GM21825 (cell line): ENCODE data around the gene ESYT1.

ENCODE experiments used
- ATAC-seq: cut with Tn5 transposase; IDR thresholded peaks from one replicate; pipeline ENCODE4 v1.9.1; 2021; ENCODE audit warnings: mild to moderate bottlenecking, moderate library complexity; ENCODE audit not compliant: unreplicated experiment

ESYT1 gene

GRCh38 chr12:56127888-56128669 is at the start of gene ESYT1:
ESYT1 (plus strand) TSS chr12:56128267; CDS start chr12:56128320, 53 bp downstream.
- ATAC-seq: peak; percentile 88

GRCh38 chr12:56078427-56078826 is 49.6 kb upstream of the ESYT1 start:
- no peak for ATAC-seq

- peak; percentile 69 for ATAC-seq
These were observed 48.9 kb upstream of the ESYT1 start for GRCh38 chr12:56078931-56079722.

GRCh38 chr12:56079723-56080555 is 48.1 kb upstream of the ESYT1 start, which contains the start of gene ERBB3:
ERBB3 (plus strand) TSS chr12:56080165; CDS start chr12:56080301, 136 bp downstream.
- peak; percentile 26 for ATAC-seq

GRCh38 chr12:56080556-56081138 is 47.4 kb upstream of the ESYT1 start:
- ATAC-seq: no peak

GRCh38 chr12:56081393-56082347 is 46.4 kb upstream of the ESYT1 start:
- ATAC-seq: no peak

- ATAC-seq: no peak
These were observed 45.7 kb upstream of the ESYT1 start for GRCh38 chr12:56082382-56082781.

- ATAC-seq: no peak
These were observed 45.1 kb upstream of the ESYT1 start for GRCh38 chr12:56082967-56083366.

GRCh38 chr12:56084958-56085543 is 43.0 kb upstream of the ESYT1 start:
- ATAC-seq: no peak

GRCh38 chr12:56086096-56086495 is 42.0 kb upstream of the ESYT1 start:
- ATAC-seq: no peak

GRCh38 chr12:56086608-56087007 is 41.5 kb upstream of the ESYT1 start:
- no peak for ATAC-seq

GRCh38 chr12:56087220-56087619 is 40.8 kb upstream of the ESYT1 start:
- ATAC-seq: no peak

- ATAC-seq: no peak
These were observed 30.3 kb upstream of the ESYT1 start for GRCh38 chr12:56097738-56098137.

- no peak for ATAC-seq
These were observed 29.5 kb upstream of the ESYT1 start for GRCh38 chr12:56098592-56098991.

- no peak for ATAC-seq
These were observed 28.3 kb upstream of the ESYT1 start for GRCh38 chr12:56099787-56100186.

- ATAC-seq: no peak
These were observed 27.0 kb upstream of the ESYT1 start for GRCh38 chr12:56101045-56101444.

- no peak for ATAC-seq
These were observed 25.4 kb upstream of the ESYT1 start for GRCh38 chr12:56102683-56103065.

GRCh38 chr12:56103066-56103711 is 24.9 kb upstream of the ESYT1 start:
- ATAC-seq: no peak

GRCh38 chr12:56103823-56104108 is 24.3 kb upstream of the ESYT1 start:
- ATAC-seq: no peak
